HG02885 (cell line): Measurements from ENCODE around the gene GOT2.
A peak's percentile ranks its signal among the peaks of the same experiment; 100 is the strongest.
"Not testable (repeated sequence)": the region's sequence is repeated elsewhere in the genome, so short reads cannot be mapped to it uniquely, and the experiment has no call there.

ENCODE experiments used
- ATAC-seq: cut with Tn5 transposase; IDR thresholded peaks from one replicate; pipeline ENCODE4 v1.9.1; 2021; ENCODE audit warnings: mild to moderate bottlenecking; ENCODE audit not compliant: unreplicated experiment, poor library complexity

The GOT2 gene

DNA sequence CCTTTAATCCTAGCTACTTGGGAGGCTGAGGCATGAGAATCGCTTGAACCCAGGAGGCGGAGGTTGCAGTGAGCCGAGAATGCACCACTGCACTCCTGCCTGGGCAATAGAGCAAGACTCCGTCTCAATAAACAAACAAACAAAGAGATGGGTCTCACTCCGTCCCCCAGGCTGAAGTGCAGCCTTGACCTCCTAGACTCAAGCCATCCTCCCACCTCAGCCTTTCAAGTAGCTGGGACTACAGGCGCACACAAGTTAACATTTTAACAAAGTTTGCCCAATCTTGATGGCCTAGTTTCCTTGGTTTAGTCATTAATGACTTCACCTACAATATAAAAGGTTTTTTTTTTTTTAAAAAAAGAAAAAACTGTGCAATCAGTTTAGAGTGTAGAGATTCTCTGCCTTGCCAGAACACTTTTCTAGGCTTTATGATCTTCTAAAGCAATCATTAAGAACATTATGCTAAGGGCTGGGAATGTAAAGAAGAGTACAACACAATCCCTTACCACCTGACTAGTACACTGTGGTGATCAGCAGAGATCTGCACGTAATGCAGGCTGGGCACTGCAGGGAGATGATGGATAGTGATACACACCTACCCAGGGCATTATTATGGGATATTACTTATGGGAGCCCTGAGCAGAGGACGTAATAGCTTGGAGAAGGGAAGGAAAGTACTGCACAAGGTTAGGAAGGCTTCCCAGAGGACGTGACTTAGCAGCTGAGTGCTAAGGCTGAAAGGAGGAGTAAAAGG lies 6.9 kb downstream of the GOT2 start:
- no peak for ATAC-seq

DNA sequence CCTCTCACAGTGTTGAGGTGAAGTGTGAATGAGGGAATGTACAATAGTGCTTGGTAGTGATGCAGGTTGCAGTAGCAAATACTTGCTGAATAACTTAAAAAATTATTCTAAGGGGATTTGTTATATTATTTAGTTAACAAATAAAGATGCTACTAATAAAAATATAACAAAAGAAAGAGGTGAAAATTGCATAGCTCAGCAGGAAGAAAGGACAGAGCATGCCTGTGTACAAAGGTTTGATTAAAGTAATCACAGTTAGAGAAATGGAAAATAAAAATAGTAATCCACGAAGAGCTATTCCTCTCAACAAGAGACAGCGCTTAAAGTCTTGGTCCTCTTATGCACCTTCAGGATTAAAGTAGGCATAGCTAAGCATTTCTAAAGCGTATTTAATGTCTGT lies 11.0 kb downstream of the GOT2 start:
- ATAC-seq: no peak

DNA sequence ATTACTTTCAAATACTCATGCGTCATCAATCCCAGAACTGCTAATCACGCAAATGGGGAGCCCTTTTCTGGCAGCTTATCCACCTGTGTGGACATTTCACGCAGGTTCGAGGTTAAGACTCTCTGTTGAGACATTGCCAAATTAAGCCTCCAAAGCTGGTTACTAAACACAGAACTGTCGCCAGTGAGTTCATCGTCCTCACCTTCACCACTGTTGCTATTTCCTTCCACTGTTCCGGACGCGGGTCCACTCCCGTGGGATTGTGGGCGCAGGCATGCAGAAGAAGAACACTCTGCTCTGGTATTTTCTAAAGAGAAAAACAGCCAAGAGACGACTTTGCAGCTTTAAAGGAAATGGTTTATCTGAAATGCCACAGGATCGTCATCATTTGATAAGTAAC lies 16.1 kb downstream of the GOT2 start:
- no peak for ATAC-seq

DNA sequence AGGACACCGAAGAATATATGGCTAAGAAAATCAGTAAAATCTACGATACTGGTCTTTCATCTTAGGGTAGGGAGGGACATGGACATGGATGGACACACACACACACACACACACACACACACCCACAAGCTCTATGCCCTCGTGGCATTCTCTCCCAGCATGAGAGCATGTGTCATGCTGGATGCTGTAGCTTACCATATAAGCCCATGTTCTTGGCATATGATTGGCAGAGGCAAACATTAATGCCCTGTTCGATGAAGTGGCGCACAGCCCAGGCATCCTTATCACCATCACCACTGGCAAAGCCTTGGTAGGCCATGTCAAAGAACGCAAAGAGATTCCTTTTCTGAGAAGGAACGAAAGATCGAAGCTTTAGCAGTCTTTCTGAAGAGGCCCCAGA lies 17.6 kb downstream of the GOT2 start:
- no peak for ATAC-seq

DNA sequence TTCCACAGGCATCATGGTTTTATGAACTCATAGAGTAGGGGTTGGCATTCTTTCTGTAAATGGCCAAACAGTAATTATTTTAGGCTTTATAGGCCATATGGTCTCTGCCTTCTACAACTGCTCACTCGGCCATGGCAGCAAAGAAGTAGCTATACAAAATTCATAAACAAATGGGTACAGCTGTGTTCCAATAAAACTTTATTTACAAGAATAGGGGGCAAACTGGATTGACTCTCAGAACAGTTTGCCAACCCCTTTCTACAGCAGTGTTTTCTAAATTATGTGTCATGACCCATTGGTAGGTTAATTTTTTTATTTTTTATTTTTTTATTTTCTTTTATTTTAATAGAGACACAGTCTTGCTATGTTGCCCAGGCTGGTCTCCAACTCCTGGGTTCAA lies 20.4 kb downstream of the GOT2 start:
- ATAC-seq: no peak

DNA sequence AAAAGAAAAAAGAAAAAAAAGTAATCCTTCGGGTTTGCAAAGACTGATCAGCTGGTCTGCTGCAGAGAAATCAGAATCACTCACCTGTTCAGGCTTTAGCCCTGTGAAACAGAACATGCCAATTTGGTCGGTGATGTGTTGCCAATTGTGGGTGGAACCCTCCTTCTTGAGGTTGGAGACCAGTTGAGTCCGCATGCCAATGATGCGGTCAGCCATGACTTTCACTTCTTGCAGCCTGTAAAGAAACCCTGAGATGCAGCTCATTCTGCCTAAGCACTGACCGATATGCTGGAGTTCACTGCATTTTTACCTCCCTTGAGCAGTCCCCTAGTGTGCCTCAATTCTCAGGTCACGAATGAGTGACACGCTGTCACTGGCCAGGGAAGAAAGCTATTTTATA lies 24.8 kb downstream of the GOT2 start:
- no peak for ATAC-seq

DNA sequence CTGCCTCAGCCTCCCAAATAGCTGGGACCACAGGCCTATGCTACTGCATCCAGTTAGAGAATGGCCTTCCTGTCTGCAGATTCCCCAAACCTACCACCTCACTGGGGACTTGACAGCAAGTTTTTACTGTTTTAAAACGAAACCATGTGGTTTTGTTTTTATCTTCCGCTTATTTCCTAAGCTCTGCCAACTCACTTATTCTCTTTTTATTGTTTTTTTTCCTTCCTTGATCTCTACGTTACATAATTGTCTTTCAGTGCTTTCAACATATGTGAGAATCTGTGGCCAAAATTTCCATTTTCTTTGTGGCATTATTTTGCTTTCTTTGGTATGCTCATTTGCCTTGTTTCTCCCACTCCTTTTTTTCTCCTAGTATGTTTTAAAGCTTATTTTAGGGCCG lies 35.0 kb downstream of the GOT2 start:
- peak; percentile 47 for ATAC-seq

DNA sequence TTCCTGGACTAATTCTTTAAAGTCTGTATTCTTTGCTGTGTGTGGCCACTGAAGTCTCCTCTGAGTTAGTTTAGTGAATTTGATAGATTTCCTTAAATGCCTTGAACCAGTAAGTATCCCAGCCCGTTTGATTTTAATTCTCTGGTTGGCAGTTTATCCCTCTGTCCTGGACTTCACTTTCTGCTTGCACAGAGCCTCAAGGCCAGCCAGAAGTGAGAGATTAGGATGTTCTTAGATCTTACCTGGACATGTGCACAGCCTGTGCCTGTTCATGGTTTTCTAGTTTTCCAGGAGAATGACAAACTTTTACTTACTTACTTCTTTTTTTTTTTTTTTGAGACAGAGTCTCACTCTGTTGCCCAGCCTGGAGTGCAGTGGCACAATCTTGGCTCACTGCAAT lies 38.7 kb downstream of the GOT2 start:
- ATAC-seq: no peak

DNA sequence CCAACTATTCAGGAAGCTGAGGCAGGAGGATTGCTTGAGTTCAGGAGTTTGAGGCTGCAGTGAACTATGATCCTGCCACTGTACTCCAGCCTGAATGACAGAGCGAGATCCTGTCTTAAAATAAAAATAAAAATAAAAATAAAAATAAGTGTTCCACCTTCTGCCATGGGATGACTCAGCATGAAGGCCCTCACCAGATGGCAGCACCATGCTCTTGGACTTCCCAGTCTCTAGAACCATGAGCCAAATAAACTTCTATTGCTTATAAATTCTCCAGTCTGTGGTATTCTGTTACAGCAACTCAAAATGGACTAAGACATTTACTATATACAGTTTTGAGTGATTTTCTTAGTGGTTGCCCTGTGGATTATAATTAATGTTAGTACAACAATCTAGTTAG lies 41.7 kb downstream of the GOT2 start:
- ATAC-seq: no peak

DNA sequence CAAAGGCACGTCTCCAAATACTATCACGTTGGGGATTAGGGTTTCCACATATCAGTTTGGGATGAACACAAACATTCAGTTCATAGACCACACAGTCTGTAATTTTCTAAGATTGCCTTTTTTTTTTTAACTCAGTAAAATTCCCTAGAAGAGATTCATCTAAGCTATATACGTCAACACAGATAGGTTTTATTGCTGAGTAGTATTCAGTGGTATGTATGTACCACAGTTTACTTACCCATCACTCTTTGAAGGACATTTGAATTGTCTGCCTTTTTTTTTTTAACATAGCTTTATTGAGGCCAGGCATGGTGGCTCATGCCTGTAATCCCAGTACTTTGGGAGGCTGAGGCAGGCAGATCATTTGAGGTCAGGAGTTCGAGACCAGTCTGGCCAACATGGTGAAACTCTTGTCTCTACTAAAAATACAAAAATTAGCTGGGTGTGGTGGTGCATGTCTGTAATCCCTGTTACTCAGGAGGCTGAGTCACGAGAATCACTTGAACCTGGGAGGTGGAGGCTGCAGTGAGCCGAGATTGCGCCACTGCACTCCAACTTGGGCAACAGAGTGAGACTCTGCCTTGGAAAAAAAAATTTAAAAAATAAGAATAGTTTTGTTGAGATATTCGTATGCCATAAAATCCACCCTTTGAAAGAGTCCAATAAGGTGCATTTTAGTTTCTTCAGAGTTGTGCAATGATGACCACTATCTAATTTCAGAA lies 47.0 kb downstream of the GOT2 start:
- not testable (repeated sequence) for ATAC-seq

DNA sequence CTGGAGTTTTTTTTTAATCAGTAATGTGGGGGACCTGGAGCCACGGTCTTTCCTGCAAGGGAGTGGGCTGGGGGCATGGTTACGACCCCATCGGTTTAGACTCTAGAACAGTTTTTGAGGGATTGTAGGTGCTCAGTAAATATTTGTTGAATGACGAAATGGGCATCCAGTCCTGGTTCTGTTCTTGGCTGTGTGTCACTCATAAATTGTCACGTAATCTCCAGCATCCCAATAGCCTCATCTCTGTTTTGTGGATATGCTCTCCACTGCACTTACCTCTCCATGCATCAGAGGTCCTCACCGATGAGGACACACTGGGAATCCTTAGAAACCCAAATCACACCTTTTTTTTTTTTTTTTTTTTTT lies 49.0 kb downstream of the GOT2 start:
- no peak for ATAC-seq

DNA sequence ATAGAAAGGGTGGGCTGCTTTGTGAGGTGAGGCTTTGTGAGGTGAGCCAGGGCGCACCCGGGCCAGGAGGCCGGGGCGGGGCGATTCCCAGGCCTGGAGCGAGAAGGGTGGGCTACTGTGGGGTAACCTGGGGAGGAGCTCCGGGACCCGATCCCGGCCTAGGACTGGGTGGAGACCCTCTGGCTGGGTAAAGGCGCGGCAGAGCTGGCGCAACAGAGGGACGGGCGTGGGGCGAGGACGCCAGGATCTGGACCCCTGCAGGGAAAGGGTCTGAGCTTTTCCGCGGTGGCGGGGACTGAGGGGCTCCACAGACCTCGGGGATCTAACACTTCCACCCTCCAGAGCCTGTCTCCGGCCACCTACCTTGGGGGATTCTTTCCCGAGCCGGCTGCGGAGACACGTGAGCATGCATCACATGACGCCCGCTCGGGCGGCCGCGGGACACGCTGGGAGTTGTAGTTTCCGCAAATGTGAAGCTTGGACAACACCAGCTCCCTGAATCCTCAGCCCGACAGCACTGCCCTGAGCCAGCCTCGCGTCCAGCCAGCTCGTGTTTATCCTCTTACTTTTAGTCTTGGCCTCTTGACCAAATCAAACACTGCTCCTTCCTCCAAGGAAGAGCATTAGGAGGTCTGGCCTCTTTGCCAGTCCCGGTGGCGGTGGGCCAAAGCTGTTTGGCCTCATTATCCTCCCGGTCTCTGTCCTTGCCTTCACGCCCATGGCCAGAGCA lies 49.6 kb downstream of the GOT2 start, which contains the start of gene SLC38A7:
Gene SLC38A7, minus strand, starts transcription at position 417 of the 730 bp plus-strand sequence. CDS start 4,644 bp downstream, outside the sequence.
- ATAC-seq: peak; percentile 100

DNA sequence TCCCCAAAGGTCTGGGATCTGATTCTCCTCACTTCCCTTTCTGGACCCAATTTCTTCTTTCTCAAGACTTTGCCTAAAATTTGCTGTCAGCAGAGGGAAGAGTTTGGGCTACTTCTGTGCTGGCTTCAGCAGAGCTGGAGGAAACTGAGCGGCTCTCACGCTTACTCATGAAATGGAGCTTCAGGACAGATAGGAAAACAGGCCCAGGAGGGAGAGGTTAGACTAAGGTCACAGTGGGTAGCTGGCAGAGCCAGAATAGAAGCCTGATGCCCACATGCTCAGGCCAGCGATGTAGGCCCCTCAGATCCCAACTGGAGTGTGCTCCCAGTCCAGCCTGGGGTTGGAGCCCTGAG lies 50.1 kb downstream of the GOT2 start:
- no peak for ATAC-seq

DNA sequence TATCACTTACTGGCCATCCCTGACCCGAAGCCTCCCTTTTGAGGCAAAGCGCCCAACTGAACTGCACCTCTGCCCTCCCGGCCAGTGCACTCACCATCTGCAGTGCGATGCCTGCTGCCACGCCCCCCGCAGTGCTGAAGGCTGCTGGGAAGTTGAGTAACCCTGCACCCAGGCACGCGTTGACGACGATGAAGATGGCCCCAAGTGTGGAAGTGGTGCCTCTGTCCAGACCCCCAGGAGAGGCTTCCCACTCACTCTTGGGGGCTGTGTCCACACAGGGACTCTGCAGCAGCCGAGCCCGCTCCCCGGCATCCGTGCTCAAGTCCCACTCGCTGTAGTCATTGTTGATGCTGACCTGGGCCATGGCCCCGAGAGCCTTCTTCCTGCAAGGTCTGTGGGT lies 54.4 kb downstream of the GOT2 start:
- ATAC-seq: no peak

DNA sequence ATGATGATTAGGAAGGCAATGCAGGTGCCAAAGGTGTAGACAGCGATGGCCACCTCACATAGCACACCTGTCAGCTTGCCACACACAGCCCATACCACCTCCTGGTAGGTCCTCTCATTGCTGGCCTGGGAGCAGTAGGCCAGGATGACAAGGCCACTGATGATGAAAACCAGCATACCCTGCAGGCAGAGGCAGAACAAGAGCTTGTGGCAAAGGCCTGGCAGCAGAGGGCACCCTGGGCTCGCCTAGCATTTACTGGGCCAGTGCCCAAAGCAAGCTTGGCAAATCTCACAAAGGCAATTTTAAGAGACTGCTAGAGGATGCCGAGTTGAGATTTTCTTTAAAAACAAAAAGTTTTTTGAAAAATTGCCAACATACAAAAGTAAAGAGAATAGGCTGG lies 55.4 kb downstream of the GOT2 start:
- no peak for ATAC-seq

DNA sequence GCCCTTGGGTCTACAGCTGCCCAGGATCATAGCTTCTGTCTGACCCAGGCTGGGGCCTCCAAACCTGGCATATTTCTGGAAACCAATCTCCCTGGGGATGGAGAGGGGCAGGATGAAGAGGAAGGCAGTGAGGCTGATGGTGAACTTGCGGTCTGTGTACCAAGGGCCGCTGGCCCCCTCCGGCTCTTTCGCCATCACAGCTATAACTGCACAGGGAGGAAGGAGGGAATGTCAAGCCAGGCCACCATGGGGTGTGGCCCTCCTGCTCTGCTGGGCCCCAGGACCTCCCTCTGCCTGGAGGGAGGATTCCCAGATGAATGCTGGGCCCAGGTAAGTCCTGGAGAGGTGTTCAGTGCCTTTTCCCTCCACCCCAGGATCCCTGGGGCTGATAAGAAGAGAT lies 55.8 kb downstream of the GOT2 start:
- no peak for ATAC-seq

DNA sequence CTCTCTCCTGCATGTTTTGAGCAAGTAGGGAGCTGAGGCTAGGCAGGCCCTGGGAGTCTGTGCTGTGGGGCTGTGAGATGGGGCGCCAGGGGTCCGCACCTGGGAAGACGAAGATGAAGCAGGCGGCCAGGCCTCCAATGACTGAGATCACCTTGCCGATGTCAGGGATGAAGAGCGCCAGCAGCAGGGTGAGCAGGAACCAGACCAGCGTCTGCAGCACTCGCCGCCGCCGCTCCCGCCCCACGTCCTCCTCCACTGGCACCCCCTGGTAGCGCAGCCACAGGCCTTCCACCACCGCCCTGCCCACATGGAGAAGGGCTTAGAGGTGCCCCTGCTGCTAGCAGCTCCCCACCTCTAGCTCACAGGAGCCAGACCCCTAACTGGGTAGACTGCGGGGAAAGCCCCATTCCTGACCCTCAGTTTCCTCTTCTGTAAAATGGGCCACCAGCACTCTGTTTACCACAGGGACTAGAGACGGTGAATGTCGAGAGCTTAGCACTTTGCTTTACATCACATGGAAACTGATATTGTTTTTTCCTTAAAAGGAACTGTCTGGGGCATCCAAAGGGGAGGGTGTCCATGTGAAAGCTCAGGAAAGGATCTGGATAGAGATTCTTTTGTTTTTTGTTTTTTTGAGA lies 63.1 kb downstream of the GOT2 start:
- no peak for ATAC-seq

DNA sequence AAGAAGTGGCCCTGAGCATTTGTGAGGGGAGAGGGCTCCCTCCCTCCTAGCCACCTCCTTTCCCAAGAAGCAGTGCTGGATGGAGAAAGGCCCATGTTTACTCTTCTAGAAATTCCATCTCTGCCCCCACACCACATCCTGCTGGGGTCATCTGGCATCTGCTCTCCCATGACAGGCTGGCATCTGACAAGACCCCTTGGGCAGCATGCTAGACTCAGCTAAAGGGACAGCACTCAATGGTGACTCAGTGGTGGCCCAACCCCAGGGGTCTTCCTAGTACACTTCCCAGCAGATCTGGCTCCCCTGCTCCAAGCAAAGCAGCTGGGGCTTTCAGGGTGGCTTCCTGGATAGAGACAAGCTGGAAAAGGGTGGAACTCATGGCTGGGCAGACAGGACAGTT lies 63.9 kb downstream of the GOT2 start:
- ATAC-seq: no peak

DNA sequence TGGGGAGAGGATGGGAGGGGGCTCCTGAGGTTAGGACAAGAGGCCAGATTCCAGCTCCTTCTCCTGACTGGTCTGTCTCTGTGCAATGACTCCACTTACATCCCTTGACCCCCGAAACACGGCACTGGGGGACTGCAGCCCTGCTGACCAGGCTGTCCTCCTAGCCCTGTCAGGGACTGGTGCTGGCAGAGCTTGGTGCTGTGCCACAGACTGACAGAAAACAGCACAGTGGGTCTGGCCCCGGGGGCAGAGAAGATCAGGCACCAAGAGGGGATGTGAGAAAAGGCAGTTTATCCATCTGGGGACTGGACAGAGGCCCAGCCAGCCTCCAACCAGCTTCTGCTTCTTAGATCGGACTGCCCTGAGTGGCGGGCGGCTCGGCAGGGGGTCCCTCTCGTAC lies 68.9 kb downstream of the GOT2 start:
- ATAC-seq: no peak

DNA sequence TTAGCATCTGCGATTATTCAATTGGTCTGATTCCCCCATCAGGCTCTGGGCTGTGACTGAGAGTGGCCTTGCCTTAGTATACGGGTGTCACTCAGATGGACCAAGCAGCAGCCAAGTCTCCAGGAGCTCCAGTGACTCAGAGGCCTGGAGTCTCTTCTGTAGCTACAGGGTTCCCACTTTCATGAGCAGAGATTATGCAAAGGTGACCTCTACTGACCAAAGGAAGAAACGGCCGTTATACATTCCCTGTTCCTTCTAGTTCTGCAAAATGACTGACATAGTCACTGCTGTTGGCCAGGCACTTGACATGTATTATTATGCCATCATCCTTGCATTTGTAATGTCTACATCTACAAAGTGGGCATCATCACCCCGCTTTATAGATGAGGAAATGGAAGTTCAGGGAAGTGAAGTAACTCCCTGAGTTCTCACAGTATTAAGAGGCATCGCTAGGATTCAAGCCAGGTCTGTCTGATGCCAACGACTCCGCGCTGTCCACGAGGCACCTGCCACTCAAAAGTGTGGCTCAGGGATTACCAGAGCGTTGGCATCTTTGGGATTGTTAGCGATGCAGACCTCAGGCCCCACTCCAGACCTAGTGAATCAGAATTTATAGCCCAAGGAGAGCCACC lies 72.8 kb downstream of the GOT2 start:
- peak; percentile 91 for ATAC-seq
